ENCODE results near the gene PRKAG2.

The PRKAG2 gene

GRCh38 chr7:151702961-151703360, 174.0 kb downstream of the PRKAG2 start:
- no peaks in the 10 kb centered on the region for H3K27me3 ChIP-seq
- no peaks in the 10 kb centered on the region for H3K36me3 ChIP-seq
- H3K4me3 ChIP-seq (ENCODE audit: low read depth, low read length), result no peak overlapping the region
- DNase-seq, result no peak
- H3K4me1 ChIP-seq, result peaks cover 11% of the 10 kb centered on the region
- H3K9me3 ChIP-seq, result no peaks in the 10 kb centered on the region
- TF ChIP-seq CTCF (IDR thresholded peaks at IDR 0.05; ENCODE audit: low read depth, low read length), result no peak

GRCh38 chr7:151700586-151701165, 176.2 kb downstream of the PRKAG2 start:
- H3K4me1 ChIP-seq, result peaks cover 34% of the 10 kb centered on the region
- DNase-seq, result no peak

GRCh38 chr7:151699928-151700319, 177.0 kb downstream of the PRKAG2 start:
- no peak for TF ChIP-seq CTCF (IDR thresholded peaks at IDR 0.05; ENCODE audit: low read depth, low read length)
- Histone ChIP-seq H3K27me3 (no peaks in the 10 kb centered on the region), H3K4me3 (ENCODE audit: low read depth, low read length) (no peak overlapping the region), H3K9me3 (no peaks in the 10 kb centered on the region; the same call in 1 of the 2 replicates), H3K36me3 (no peaks in the 10 kb centered on the region), H3K4me1 (peaks cover 38% of the 10 kb centered on the region)
- no peak for DNase-seq

More at GRCh38 chr7:151700586-151701165, 176.2 kb downstream of the PRKAG2 start:
- no peak for TF ChIP-seq CTCF (IDR thresholded peaks at IDR 0.05; ENCODE audit: low read depth, low read length)
- H3K4me3 ChIP-seq (ENCODE audit: low read depth, low read length), result no peak overlapping the region
- H3K36me3 ChIP-seq, result no peaks in the 10 kb centered on the region
- H3K9me3 ChIP-seq, result no peaks in the 10 kb centered on the region; the same call in 1 of the 2 replicates
- H3K27me3 ChIP-seq, result no peaks in the 10 kb centered on the region

GRCh38 chr7:151699147-151699927, 177.6 kb downstream of the PRKAG2 start:
- TF ChIP-seq CTCF (IDR thresholded peaks at IDR 0.05; ENCODE audit: low read depth, low read length), result no peak
- no peak for DNase-seq
- Histone ChIP-seq H3K27me3 (no peaks in the 10 kb centered on the region), H3K36me3 (no peaks in the 10 kb centered on the region), H3K4me3 (ENCODE audit: low read depth, low read length) (no peak overlapping the region), H3K4me1 (peaks cover 34% of the 10 kb centered on the region), H3K9me3 (no peaks in the 10 kb centered on the region; the same call in 1 of the 2 replicates)

GRCh38 chr7:151697942-151698341, 179.0 kb downstream of the PRKAG2 start:
- Histone ChIP-seq H3K27me3 (no peaks in the 10 kb centered on the region), H3K9me3 (no peaks in the 10 kb centered on the region; the same call in 1 of the 2 replicates), H3K4me1 (peaks cover 32% of the 10 kb centered on the region), H3K36me3 (no peaks in the 10 kb centered on the region), H3K4me3 (ENCODE audit: low read depth, low read length) (no peak overlapping the region)
- TF ChIP-seq CTCF (IDR thresholded peaks at IDR 0.05; ENCODE audit: low read depth, low read length), result no peak
- no peak for DNase-seq

- Histone ChIP-seq H3K4me3 (ENCODE audit: low read depth, low read length) (no peak overlapping the region), H3K4me1 (peaks cover 32% of the 10 kb centered on the region), H3K36me3 (no peaks in the 10 kb centered on the region), H3K27me3 (no peaks in the 10 kb centered on the region), H3K9me3 (no peaks in the 10 kb centered on the region; the same call in 1 of the 2 replicates)
- DNase-seq, result no peak
- no peak for TF ChIP-seq CTCF (IDR thresholded peaks at IDR 0.05; ENCODE audit: low read depth, low read length)
Observed at GRCh38 chr7:151697515-151697895, 179.4 kb downstream of the PRKAG2 start.

Data from BE2C (cell line).